ENCODE results near the gene CFAP92.
A peak's percentile ranks its signal among the peaks of the same experiment; 100 is the strongest.

The CFAP92 gene

DNA sequence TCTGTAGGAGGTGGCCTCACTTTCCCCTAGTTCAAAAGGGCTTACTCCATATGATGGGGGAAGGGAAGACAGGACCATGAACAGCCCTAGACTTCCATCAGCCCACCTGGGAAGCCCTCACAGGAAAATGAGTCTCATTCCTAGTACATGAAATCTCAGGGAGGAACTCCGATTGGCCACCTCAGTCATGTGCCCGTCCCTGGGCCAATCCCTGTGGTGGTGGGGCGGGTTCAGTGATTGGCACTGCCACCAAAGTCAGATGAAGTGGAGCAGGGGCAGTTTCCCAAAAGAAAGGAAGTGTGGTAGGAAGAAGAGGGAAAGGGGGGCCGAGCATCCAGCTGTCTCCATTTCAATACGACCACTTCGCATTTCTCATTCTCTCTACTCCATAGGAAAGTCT is 40.8 kb upstream of the CFAP92 start:
- H3K4me1 ChIP-seq (ENCODE audit: control insufficient read depth, insufficient read depth, low read length), result peaks cover 1% of the 10 kb centered on the region; the same call in 1 of the 2 replicates
- H3K9me3 ChIP-seq (ENCODE audit: control insufficient read depth, insufficient read depth, low read length), result no peaks in the 10 kb centered on the region
- no peak overlapping the region for H3K4me3 ChIP-seq (ENCODE audit: low read length)
- no peak for DNase-seq (ENCODE audit: low read depth, low spot score)
- H3K27ac ChIP-seq (ENCODE audit: low read length), result no peak overlapping the region
- no CpG with 5 or more reads among the region's 6 CpGs for WGBS (ENCODE audit: insufficient coverage, insufficient read length)
- H3K36me3 ChIP-seq (ENCODE audit: control insufficient read depth, insufficient read depth, low read length), result no peaks in the 10 kb centered on the region
- H3K27me3 ChIP-seq (ENCODE audit: control insufficient read depth, insufficient read depth, low read length), result no peaks in the 10 kb centered on the region

DNA sequence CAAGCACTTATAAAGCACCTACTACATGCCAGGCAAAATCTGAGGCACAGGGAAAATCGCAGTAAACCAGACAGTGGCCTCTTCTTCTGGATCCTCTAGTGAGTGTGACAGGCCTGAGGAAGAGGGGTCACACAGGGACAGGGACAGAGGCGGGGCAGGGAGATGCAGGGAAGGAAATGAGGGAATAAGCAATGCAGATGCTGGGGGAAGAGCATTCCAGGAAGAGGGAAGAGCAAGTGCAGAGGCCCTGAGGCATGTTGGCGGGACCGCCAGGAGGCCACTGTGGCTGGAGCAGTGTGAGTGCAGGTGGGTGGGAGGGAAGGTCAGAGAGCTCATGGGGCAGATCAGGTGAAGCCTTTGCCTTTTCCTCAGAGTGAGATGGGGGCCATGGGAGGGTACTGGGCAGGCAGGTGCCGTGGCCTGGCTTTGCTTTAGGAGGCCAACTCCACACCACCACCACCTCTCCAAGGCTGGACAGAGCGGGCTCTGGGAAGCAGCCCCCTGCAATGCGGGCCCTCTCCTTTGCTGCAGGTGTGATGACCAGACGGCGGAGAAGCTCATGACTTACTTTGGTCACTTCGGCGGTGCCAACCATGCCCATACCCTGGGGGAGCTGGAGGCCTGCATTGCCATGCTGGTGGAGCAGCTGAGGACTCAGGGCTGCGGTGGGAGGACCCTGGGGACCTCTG is 39.9 kb upstream of the CFAP92 start:
- WGBS (ENCODE audit: insufficient coverage, insufficient read length), result no CpG with 5 or more reads among the region's 12 CpGs
- H3K27ac ChIP-seq (ENCODE audit: low read length), result no peak overlapping the region
- H3K36me3 ChIP-seq (ENCODE audit: control insufficient read depth, insufficient read depth, low read length), result no peaks in the 10 kb centered on the region
- no peaks in the 10 kb centered on the region for H3K9me3 ChIP-seq (ENCODE audit: control insufficient read depth, insufficient read depth, low read length)
- no peak for DNase-seq (ENCODE audit: low read depth, low spot score)
- H3K27me3 ChIP-seq (ENCODE audit: control insufficient read depth, insufficient read depth, low read length), result no peaks in the 10 kb centered on the region
- H3K4me3 ChIP-seq (ENCODE audit: low read length), result no peak overlapping the region
- H3K4me1 ChIP-seq (ENCODE audit: control insufficient read depth, insufficient read depth, low read length), result no peaks in the 10 kb centered on the region

DNA sequence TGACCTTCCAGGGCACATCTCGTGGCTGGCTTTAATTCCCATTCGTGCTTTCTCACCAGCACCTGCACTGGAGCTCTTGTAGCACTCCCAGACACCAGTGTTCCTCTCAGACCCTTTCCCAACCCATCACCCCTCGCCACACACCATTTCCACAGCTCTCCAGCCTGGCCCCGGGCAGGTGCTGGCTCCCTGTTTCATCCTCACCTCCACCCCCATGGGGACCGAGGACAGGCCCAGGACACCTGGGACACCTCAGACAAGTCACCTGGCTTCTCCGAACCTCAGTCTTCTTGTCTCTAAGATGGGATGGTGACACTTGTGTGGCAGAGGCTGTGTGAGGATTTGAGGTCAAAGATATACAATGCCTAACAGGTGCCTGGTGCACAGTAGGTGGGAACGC is 39.3 kb upstream of the CFAP92 start:
- Histone ChIP-seq H3K4me3 (ENCODE audit: low read length) (no peak overlapping the region), H3K27me3 (ENCODE audit: control insufficient read depth, insufficient read depth, low read length) (no peaks in the 10 kb centered on the region), H3K9me3 (ENCODE audit: control insufficient read depth, insufficient read depth, low read length) (no peaks in the 10 kb centered on the region), H3K27ac (ENCODE audit: low read length) (no peak overlapping the region), H3K4me1 (ENCODE audit: control insufficient read depth, insufficient read depth, low read length) (no peaks in the 10 kb centered on the region), H3K36me3 (ENCODE audit: control insufficient read depth, insufficient read depth, low read length) (no peaks in the 10 kb centered on the region)
- WGBS (ENCODE audit: insufficient coverage, insufficient read length), result no CpG with 5 or more reads among the region's 7 CpGs
- no peak for DNase-seq (ENCODE audit: low read depth, low spot score)

DNA sequence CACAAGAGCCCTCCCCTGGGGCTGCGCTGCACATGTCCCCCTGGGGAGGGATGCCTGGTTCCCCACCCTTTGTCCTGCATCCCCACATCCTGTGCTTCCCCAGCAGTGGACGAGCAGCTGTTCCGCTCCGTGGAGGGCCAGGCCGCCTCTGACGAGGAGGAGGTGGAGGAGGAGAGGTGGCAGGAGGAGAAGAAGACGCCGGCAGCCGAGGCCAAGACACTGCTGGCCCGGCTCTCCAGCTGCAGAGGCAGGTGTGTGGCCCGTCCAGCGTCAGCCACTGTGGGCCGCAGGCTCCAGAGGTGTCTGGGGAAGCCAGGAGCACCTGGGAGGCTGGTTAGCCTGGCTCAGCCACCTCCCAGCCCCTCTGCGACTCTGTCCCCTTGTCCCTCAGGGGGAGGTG is 38.8 kb upstream of the CFAP92 start:
- no CpG with 5 or more reads among the region's 14 CpGs for WGBS (ENCODE audit: insufficient coverage, insufficient read length)
- no peak overlapping the region for H3K4me3 ChIP-seq (ENCODE audit: low read length)
- H3K4me1 ChIP-seq (ENCODE audit: control insufficient read depth, insufficient read depth, low read length), result no peaks in the 10 kb centered on the region
- H3K36me3 ChIP-seq (ENCODE audit: control insufficient read depth, insufficient read depth, low read length), result no peaks in the 10 kb centered on the region
- DNase-seq (ENCODE audit: low read depth, low spot score), result no peak
- no peak overlapping the region for H3K27ac ChIP-seq (ENCODE audit: low read length)
- H3K27me3 ChIP-seq (ENCODE audit: control insufficient read depth, insufficient read depth, low read length), result no peaks in the 10 kb centered on the region
- no peaks in the 10 kb centered on the region for H3K9me3 ChIP-seq (ENCODE audit: control insufficient read depth, insufficient read depth, low read length)

DNA sequence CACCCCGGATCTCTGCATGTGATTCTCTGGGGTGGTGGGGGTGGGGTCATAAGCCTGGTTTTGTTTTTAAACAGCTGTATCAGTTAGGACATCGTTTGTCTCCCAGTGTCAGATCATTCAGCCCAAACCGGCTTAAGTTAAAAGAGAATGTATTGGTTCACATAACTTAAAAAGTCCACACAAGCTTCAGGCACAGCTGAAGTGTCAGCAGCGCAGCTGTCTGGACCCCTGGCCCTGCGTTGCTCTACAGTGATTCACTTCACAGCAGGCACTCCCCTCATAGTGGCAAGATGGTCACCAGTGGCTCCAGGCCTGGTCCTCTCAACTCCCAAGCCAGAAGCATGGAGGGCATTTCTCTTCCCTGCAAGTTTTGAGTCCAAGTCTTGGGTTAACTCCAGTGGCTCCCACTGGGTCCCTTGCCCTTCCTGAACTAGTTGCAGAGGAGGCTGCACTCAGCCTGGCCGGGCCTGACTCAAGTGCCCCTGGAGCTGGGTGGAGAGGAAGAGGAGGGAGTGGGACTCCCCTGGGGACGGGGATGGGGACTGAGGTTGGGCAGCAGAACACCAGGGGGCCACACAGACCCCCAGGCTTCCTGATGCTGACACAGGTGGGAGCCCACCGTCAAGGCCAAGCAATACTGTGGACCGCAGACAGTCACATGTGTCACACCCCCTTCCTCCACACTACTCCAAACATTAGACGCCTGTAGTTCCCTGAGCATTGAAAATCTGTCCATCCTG is 37.8 kb upstream of the CFAP92 start:
- DNase-seq (ENCODE audit: low read depth, low spot score), result no peak
- no CpG with 5 or more reads among the region's 10 CpGs for WGBS (ENCODE audit: insufficient coverage, insufficient read length)
- Histone ChIP-seq H3K4me1 (ENCODE audit: control insufficient read depth, insufficient read depth, low read length) (no peaks in the 10 kb centered on the region), H3K36me3 (ENCODE audit: control insufficient read depth, insufficient read depth, low read length) (no peaks in the 10 kb centered on the region; the same call in 1 of the 2 replicates), H3K4me3 (ENCODE audit: low read length) (no peak overlapping the region), H3K9me3 (ENCODE audit: control insufficient read depth, insufficient read depth, low read length) (no peaks in the 10 kb centered on the region), H3K27ac (ENCODE audit: low read length) (no peak overlapping the region), H3K27me3 (ENCODE audit: control insufficient read depth, insufficient read depth, low read length) (no peaks in the 10 kb centered on the region; the same call in 1 of the 2 replicates)

DNA sequence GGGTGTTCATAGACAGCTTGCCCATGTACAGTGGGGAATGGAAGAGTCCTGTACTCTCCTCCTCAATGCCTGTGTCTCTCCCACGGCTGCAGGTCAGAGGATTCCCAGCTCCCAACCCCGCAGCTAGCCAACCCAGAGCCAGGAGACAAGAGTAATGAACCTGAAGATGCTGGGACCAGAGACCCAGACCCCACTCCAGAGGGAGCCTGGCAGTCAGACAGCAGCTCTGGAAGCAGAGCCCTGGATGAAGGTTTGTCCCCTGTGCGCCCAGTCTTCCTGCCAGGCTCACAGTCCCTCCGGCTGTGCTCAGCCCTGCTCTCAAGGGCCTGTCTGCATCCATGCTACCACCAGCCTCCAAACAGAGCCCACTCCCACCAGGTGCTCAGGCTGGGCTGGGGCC is 36.7 kb upstream of the CFAP92 start:
- DNase-seq (ENCODE audit: low read depth, low spot score), result no peak
- no peak overlapping the region for H3K27ac ChIP-seq (ENCODE audit: low read length)
- no CpG with 5 or more reads among the region's 4 CpGs for WGBS (ENCODE audit: insufficient coverage, insufficient read length)
- H3K27me3 ChIP-seq (ENCODE audit: control insufficient read depth, insufficient read depth, low read length), result peaks cover 2% of the 10 kb centered on the region; the same call in 1 of the 2 replicates
- H3K9me3 ChIP-seq (ENCODE audit: control insufficient read depth, insufficient read depth, low read length), result no peaks in the 10 kb centered on the region
- no peaks in the 10 kb centered on the region for H3K4me1 ChIP-seq (ENCODE audit: control insufficient read depth, insufficient read depth, low read length)
- no peaks in the 10 kb centered on the region; the same call in 1 of the 2 replicates for H3K36me3 ChIP-seq (ENCODE audit: control insufficient read depth, insufficient read depth, low read length)
- no peak overlapping the region for H3K4me3 ChIP-seq (ENCODE audit: low read length)

DNA sequence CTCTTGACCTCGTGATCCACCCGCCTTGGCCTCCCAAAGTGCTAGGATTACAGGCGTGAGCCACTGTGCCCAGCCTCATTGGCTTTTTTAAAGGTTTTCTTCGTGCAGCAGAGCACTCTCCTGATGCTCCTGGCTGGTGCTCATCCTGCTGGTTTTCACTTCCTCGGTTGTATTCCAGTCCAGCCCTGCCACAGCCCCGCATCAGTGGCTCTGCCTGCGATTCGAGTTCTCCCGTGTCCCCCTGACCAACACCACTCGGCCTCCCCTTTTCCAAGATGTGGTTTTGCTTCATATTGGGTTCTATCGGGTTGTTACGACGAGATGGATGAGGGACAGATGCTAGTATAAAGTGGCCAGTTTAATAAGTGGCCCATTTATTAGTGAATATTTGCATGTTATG is 35.0 kb upstream of the CFAP92 start:
- WGBS (ENCODE audit: insufficient coverage, insufficient read length), result no CpG with 5 or more reads among the region's 13 CpGs

DNA sequence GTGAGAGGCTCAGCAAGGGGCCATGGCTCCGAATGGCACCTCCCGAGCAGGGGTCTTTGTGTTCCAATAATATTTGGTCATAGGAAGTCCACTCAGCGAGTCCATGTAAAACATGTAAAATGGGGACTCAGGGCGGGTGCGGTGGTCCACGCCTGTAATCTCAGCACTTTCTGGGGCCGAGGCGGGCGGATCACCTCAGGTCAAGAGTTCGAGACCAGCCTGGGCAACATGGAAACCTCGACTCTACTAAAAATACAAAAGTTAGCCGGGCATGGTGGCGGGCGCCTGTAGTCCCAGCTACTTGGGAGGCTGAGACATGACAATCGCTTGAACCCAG is 33.6 kb upstream of the CFAP92 start:
- no peaks in the 10 kb centered on the region for H3K4me1 ChIP-seq (ENCODE audit: control insufficient read depth, insufficient read depth, low read length)
- peak overlapping the region; percentile 23; the same call in 1 of the 2 replicates for H3K4me3 ChIP-seq (ENCODE audit: low read length)
- no peak overlapping the region for H3K27ac ChIP-seq (ENCODE audit: low read length)
- H3K9me3 ChIP-seq (ENCODE audit: control insufficient read depth, insufficient read depth, low read length), result no peaks in the 10 kb centered on the region
- no peak for DNase-seq (ENCODE audit: low read depth, low spot score)
- H3K36me3 ChIP-seq (ENCODE audit: control insufficient read depth, insufficient read depth, low read length), result no peaks in the 10 kb centered on the region; the same call in 1 of the 2 replicates
- WGBS (ENCODE audit: insufficient coverage, insufficient read length), result no CpG with 5 or more reads among the region's 15 CpGs
- peaks cover 2% of the 10 kb centered on the region; the same call in 1 of the 2 replicates for H3K27me3 ChIP-seq (ENCODE audit: control insufficient read depth, insufficient read depth, low read length)

More for the DNA sequence above, 35.0 kb upstream of the CFAP92 start:
- Histone ChIP-seq H3K4me3 (ENCODE audit: low read length) (no peak overlapping the region), H3K4me1 (ENCODE audit: control insufficient read depth, insufficient read depth, low read length) (no peaks in the 10 kb centered on the region), H3K9me3 (ENCODE audit: control insufficient read depth, insufficient read depth, low read length) (no peaks in the 10 kb centered on the region), H3K27ac (ENCODE audit: low read length) (no peak overlapping the region), H3K27me3 (ENCODE audit: control insufficient read depth, insufficient read depth, low read length) (peaks cover 2% of the 10 kb centered on the region; the same call in 1 of the 2 replicates), H3K36me3 (ENCODE audit: control insufficient read depth, insufficient read depth, low read length) (no peaks in the 10 kb centered on the region; the same call in 1 of the 2 replicates)
- DNase-seq (ENCODE audit: low read depth, low spot score), result no peak

DNA sequence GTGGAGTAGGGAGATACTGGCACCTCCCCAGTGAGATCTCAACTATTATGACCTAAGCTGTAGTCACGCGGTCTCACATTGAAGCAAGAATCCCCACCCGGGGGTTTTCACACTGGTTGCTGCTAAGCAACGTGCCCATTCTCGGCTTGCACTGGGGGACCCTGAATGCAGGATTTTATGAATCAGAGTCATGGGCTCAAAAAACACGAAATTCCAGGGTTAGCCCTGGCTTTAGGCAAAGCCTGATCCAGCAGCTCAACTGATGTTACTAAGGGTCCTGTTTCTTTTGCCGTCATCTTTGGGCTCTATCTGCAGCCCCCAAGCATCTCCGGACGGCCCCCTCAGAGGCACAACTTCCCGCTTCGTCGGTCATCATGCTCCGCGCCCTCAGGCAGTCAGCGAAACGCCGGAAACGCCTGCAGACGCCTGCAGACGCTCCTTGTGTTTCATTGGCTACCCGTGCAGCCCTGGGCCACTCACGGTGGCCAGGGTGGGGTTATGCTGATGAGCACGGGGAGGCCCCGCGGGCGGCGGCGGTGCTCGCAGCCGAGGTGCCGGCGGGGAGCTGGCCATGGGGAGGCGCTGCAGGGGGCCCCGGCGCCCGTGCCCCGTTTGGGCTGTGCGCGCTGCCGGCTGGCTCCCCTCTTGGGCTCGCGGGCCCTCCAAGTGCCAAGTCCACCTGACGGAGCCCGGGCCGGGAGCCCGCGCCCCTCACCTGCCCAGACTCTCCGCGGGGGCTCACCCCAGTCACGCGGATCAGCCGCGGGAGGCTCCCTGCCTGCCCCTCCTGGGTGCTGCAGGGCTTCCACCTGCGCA is 33.1 kb upstream of the CFAP92 start:
- no peaks in the 10 kb centered on the region for H3K9me3 ChIP-seq (ENCODE audit: control insufficient read depth, insufficient read depth, low read length)
- H3K27me3 ChIP-seq (ENCODE audit: control insufficient read depth, insufficient read depth, low read length), result peaks cover 2% of the 10 kb centered on the region; the same call in 1 of the 2 replicates
- DNase-seq (ENCODE audit: low read depth, low spot score), result peak; percentile 74
- no peaks in the 10 kb centered on the region for H3K4me1 ChIP-seq (ENCODE audit: control insufficient read depth, insufficient read depth, low read length)
- no CpG with 5 or more reads among the region's 54 CpGs for WGBS (ENCODE audit: insufficient coverage, insufficient read length)
- H3K4me3 ChIP-seq (ENCODE audit: low read length), result peak overlapping the region; percentile 23; the same call in 1 of the 2 replicates
- no peaks in the 10 kb centered on the region; the same call in 1 of the 2 replicates for H3K36me3 ChIP-seq (ENCODE audit: control insufficient read depth, insufficient read depth, low read length)
- H3K27ac ChIP-seq (ENCODE audit: low read length), result no peak overlapping the region

Measured in iPS DF 6.9 (cell line).